ENCODE data around the gene CDON. TPM values are rescaled to one million over a fixed set of nuclear protein-coding genes. Genes with fewer than 3 reads are reported as not detected.

CDON gene
- total RNA-seq, 1 experiment from 2014 or later = 17.2 TPM

DNA sequence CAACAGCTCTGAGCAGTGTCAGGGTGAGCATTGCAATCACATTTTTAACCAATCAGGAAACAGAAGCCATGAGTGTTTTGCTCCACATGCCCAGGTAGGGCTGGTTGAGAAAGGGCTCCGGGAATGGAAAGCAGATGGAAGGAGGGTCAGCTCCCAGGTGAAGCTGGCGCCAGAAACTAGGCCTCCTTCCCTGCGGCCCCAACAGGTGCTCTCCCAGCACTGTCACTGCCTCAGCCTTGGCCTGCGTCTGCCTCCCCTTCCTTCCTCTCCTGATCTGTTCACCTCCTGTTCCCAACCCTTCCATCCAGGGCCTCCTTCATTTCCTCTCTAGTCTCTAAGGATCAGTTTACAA is 121.4 kb downstream of the CDON start:
- H3K4me1 ChIP-seq (ENCODE audit: insufficient read depth, low read length) = peaks cover 3% of the 10 kb centered on the region; the same call in 1 of the 2 replicates
- H4K20me1 ChIP-seq (ENCODE audit: control insufficient read depth, insufficient read depth, insufficient read length) = no peaks in the 10 kb centered on the region
- H4K8ac ChIP-seq (replicated peaks; ENCODE audit: insufficient read length, low read depth, low read length) = no peak overlapping the region
- no peak overlapping the region for H2BK15ac ChIP-seq (ENCODE audit: low read depth, low read length)
- Mint-ChIP-seq H3K27ac (peak overlapping the region in 1 of 3 experiments; percentile 80; a peak in 3 of 7 replicates), H3K27me3 (ENCODE audit: low read depth) (no peaks in the 10 kb centered on the region), H3K4me1 (peaks cover 19 to 27% of the 10 kb centered on the region in 2 experiments), H3K4me3 (no peak overlapping the region; a peak in 2 of 5 replicates), H3K36me3 (ENCODE audit: insufficient read depth in 1 of 3, low read depth in 3 of 3) (no peaks in the 10 kb centered on the region; a peak in 1 of 7 replicates), H3K9me3 (no peaks in the 10 kb centered on the region)
- H3K4ac ChIP-seq (ENCODE audit: low read depth, low read length) = no peak overlapping the region
- no peak overlapping the region for H4K91ac ChIP-seq (ENCODE audit: insufficient read length, low read depth, low read length)
- H3K9me3 ChIP-seq (ENCODE audit: control insufficient read depth, low read depth, low read length) = no peaks in the 10 kb centered on the region
- no peak overlapping the region for H4K5ac ChIP-seq (ENCODE audit: insufficient read length, low read depth, low read length)
- no peak for DNase-seq
- no peak overlapping the region for H3K27ac ChIP-seq (ENCODE audit: insufficient read length, low read depth, low read length)
- H2BK20ac ChIP-seq (ENCODE audit: low read depth, low read length, poor library complexity, severe bottlenecking) = no peak overlapping the region
- no peak overlapping the region for H2BK12ac ChIP-seq (ENCODE audit: insufficient read length, low read depth, low read length)
- H3K4me2 ChIP-seq (ENCODE audit: insufficient read depth, insufficient read length, low read length) = no peak overlapping the region
- H3K56ac ChIP-seq (ENCODE audit: insufficient read length, low read depth, low read length) = no peak overlapping the region
- H3K14ac ChIP-seq (ENCODE audit: insufficient read depth, low read length) = no peak overlapping the region
- H2BK120ac ChIP-seq (ENCODE audit: low read depth, low read length, poor library complexity, severe bottlenecking) = no peak overlapping the region
- H2BK5ac ChIP-seq (ENCODE audit: insufficient read length, low read length) = no peak overlapping the region
- no peaks in the 10 kb centered on the region for H3K27me3 ChIP-seq (ENCODE audit: insufficient read depth, low read length)
- H3K79me2 ChIP-seq (ENCODE audit: insufficient read depth, low read length) = no peaks in the 10 kb centered on the region
- no peak overlapping the region for H3T11ph ChIP-seq (ENCODE audit: low read length)
- H2AFZ ChIP-seq (ENCODE audit: low read length) = no peak overlapping the region
- TF ChIP-seq, protein P1, sequence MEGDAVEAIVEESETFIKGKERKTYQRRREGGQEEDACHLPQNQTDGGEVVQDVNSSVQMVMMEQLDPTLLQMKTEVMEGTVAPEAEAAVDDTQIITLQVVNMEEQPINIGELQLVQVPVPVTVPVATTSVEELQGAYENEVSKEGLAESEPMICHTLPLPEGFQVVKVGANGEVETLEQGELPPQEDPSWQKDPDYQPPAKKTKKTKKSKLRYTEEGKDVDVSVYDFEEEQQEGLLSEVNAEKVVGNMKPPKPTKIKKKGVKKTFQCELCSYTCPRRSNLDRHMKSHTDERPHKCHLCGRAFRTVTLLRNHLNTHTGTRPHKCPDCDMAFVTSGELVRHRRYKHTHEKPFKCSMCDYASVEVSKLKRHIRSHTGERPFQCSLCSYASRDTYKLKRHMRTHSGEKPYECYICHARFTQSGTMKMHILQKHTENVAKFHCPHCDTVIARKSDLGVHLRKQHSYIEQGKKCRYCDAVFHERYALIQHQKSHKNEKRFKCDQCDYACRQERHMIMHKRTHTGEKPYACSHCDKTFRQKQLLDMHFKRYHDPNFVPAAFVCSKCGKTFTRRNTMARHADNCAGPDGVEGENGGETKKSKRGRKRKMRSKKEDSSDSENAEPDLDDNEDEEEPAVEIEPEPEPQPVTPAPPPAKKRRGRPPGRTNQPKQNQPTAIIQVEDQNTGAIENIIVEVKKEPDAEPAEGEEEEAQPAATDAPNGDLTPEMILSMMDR (conservative IDR thresholded peaks at IDR 0.05) = no peak
- H3K18ac ChIP-seq (ENCODE audit: insufficient read length, low read depth, low read length) = peak overlapping the region; percentile 83
- H3K23ac ChIP-seq (ENCODE audit: insufficient read length, low read depth, low read length) = no peak overlapping the region
- WGBS (ENCODE audit: extremely low coverage, insufficient read length, low lambda C conversion rate) = no CpG with 5 or more reads among the region's 4 CpGs
- no peaks in the 10 kb centered on the region for H3K23me2 ChIP-seq (ENCODE audit: insufficient read length, low read depth, low read length, poor library complexity, severe bottlenecking)
- H3K9ac ChIP-seq (ENCODE audit: extremely low read depth, insufficient read length, low read length) = no peak overlapping the region
- no peak overlapping the region for H2AK5ac ChIP-seq (ENCODE audit: insufficient read length, low read length)
- no peaks in the 10 kb centered on the region for H3K79me1 ChIP-seq (ENCODE audit: insufficient read depth, low read depth, low read length, poor library complexity, severe bottlenecking)

Data from H9 (cell line).